Upper lobe of right lung (tissue), 1 donor: ENCODE measurements around the gene APOD. TPM values are rescaled to one million over a fixed set of nuclear protein-coding genes. Genes with fewer than 3 reads are reported as not detected.

Source experiments
- ATAC-seq: fragments of 200-7000 bp; cut with Tn5 transposase; one replicate; pipeline ENCODE4 v1.9.1; 2020; ENCODE audit warnings: mild to moderate bottlenecking, moderate library complexity
- DNase-seq: peaks from one replicate; pipeline ENCODE4 v3.0.0-alpha.2; 2020
- H3K27ac ChIP-seq: fragments of 200-600 bp; one replicate; pipeline ENCODE4 v1.8.0; 2022
- H3K27me3 ChIP-seq: fragments of 200-600 bp; one replicate; pipeline ENCODE4 v1.8.0; 2022; ENCODE audit warnings: mild to moderate bottlenecking
- H3K36me3 ChIP-seq: fragments of 200-600 bp; one replicate; pipeline ENCODE4 v1.8.0; 2022
- H3K4me1 ChIP-seq: fragments of 200-600 bp; one replicate; pipeline ENCODE4 v1.8.0; 2022
- H3K4me3 ChIP-seq: fragments of 200-600 bp; one replicate; pipeline ENCODE4 v1.8.0; 2022; ENCODE audit warnings: mild to moderate bottlenecking
- H3K9me3 ChIP-seq: fragments of 200-600 bp; one replicate; pipeline ENCODE4 v1.8.0; 2022
- intact Hi-C: fragments of 100-400 bp; cut with DNase I; formaldehyde crosslinking; loops from one replicate; pipeline ENCODE4 v1.11.0; 2022
- total RNA-seq: library from RNA; stranded (reverse); fragmentation: NEBNext Ultra II Directional; extraction: Animal tissue kit (Norgen Biotek cat#: 25700); gene quantifications from one replicate; pipeline ENCODE4 v1.2.1, GENCODE V29; 2021
- TF ChIP-seq, protein P1 (sequence below): fragments of 200-600 bp; IDR thresholded peaks from one replicate; pipeline ENCODE4 v1.8.0; 2022; ENCODE audit warnings: antibody characterized with exemption
- donor health status: DM: no; HTN: yes; CAD: no; lungs with severe emphysema.

Gene APOD
- total RNA-seq, 1 donor from 2014 or later = 59.4 TPM

DNA sequence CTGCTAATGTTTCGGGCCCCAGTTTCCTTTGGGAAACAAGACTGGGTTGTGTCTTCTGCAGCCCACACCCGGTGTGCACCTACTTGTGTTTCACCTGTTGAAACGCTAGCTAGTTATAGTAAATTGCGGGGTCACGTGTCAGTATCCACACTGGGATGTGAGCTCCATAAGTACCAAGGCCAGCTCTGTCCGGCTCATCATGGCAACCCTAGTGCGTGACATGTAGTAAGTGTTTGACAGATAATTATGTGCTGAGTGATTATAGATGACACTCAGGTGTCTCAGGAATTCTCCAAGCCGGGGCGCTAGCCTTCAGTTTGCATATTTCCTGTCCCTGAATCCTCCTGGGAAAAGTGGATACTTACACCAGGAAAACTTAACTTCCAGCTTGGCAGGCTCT lies 12.8 kb downstream of the APOD start:
- intact Hi-C loops = no loop called here
- Histone ChIP-seq H3K36me3 (no peaks in the 10 kb centered on the region), H3K4me1 (no peaks in the 10 kb centered on the region), H3K27ac (no peak overlapping the region), H3K4me3 (no peak overlapping the region), H3K9me3 (no peaks in the 10 kb centered on the region), H3K27me3 (peaks cover 5% of the 10 kb centered on the region)
- DNase-seq (no peak), ATAC-seq (no peak)
- TF ChIP-seq, protein P1, sequence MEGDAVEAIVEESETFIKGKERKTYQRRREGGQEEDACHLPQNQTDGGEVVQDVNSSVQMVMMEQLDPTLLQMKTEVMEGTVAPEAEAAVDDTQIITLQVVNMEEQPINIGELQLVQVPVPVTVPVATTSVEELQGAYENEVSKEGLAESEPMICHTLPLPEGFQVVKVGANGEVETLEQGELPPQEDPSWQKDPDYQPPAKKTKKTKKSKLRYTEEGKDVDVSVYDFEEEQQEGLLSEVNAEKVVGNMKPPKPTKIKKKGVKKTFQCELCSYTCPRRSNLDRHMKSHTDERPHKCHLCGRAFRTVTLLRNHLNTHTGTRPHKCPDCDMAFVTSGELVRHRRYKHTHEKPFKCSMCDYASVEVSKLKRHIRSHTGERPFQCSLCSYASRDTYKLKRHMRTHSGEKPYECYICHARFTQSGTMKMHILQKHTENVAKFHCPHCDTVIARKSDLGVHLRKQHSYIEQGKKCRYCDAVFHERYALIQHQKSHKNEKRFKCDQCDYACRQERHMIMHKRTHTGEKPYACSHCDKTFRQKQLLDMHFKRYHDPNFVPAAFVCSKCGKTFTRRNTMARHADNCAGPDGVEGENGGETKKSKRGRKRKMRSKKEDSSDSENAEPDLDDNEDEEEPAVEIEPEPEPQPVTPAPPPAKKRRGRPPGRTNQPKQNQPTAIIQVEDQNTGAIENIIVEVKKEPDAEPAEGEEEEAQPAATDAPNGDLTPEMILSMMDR = no peak

- no peak overlapping the region for H3K27ac ChIP-seq
- TF ChIP-seq, protein P1 = no peak
- H3K9me3 ChIP-seq = no peaks in the 10 kb centered on the region
- H3K36me3 ChIP-seq = no peaks in the 10 kb centered on the region
- no peak overlapping the region for H3K4me3 ChIP-seq
- ATAC-seq (no peak), DNase-seq (no peak)
- intact Hi-C loops = no loop called here
- peaks cover 6% of the 10 kb centered on the region for H3K27me3 ChIP-seq
- no peaks in the 10 kb centered on the region for H3K4me1 ChIP-seq
Measured at GRCh38 chr3:195570344-195570743, 13.4 kb downstream of the APOD start.

- Histone ChIP-seq H3K27ac (no peak overlapping the region), H3K36me3 (no peaks in the 10 kb centered on the region), H3K4me3 (no peak overlapping the region), H3K9me3 (no peaks in the 10 kb centered on the region), H3K27me3 (peaks cover 11% of the 10 kb centered on the region), H3K4me1 (no peaks in the 10 kb centered on the region)
- ATAC-seq (no peak), DNase-seq (no peak)
- TF ChIP-seq, protein P1 = no peak
- intact Hi-C loops = no loop called here
Measured at GRCh38 chr3:195568630-195569029, 15.1 kb downstream of the APOD start.

GRCh38 chr3:195566797-195567196 lies 16.9 kb downstream of the APOD start:
- DNase-seq (no peak), ATAC-seq (no peak)
- no peaks in the 10 kb centered on the region for H3K36me3 ChIP-seq
- H3K27me3 ChIP-seq = peaks cover 11% of the 10 kb centered on the region
- intact Hi-C loops = no loop called here
- TF ChIP-seq, protein P1 = no peak
- no peak overlapping the region for H3K4me3 ChIP-seq
- no peaks in the 10 kb centered on the region for H3K9me3 ChIP-seq
- no peak overlapping the region for H3K27ac ChIP-seq
- no peaks in the 10 kb centered on the region for H3K4me1 ChIP-seq

GRCh38 chr3:195565716-195566115 lies 18.0 kb downstream of the APOD start:
- DNase-seq (no peak), ATAC-seq (no peak)
- intact Hi-C loops = no loop called here
- Histone ChIP-seq H3K27me3 (peaks cover 11% of the 10 kb centered on the region), H3K27ac (no peak overlapping the region), H3K9me3 (no peaks in the 10 kb centered on the region), H3K36me3 (no peaks in the 10 kb centered on the region), H3K4me1 (no peaks in the 10 kb centered on the region), H3K4me3 (no peak overlapping the region)
- TF ChIP-seq, protein P1 = no peak

GRCh38 chr3:195563317-195563716 lies 20.4 kb downstream of the APOD start:
- DNase-seq (no peak), ATAC-seq (no peak)
- Histone ChIP-seq H3K9me3 (no peaks in the 10 kb centered on the region), H3K36me3 (no peaks in the 10 kb centered on the region), H3K27me3 (peaks cover 11% of the 10 kb centered on the region), H3K27ac (no peak overlapping the region), H3K4me1 (no peaks in the 10 kb centered on the region), H3K4me3 (no peak overlapping the region)
- intact Hi-C loops = no loop called here
- TF ChIP-seq, protein P1 = no peak
